SU-DHL-6 (cell line): ENCODE results near the gene FOXP4.

Experiments
- H2AFZ ChIP-seq: fragments of 200-600 bp; sonication (generic); 2 replicates; pipeline ENCODE4 v1.6.1; 2014; ENCODE audit warnings: low read depth, mild to moderate bottlenecking, moderate library complexity, mixed read lengths, antibody characterized with exemption, low read length; ENCODE audit not compliant: severe bottlenecking
- H3F3A ChIP-seq: fragments of 200-600 bp; shearing (Covaris generic); 2 replicates; pipeline ENCODE4 v1.6.0; 2016; ENCODE audit warnings: antibody characterized with exemption, mild to moderate bottlenecking; ENCODE audit not compliant: insufficient read depth
- H3K27ac ChIP-seq: fragments of 200-600 bp; sonication (generic); 2 replicates; pipeline ENCODE4 v1.5.1; 2016; ENCODE audit warnings: low read depth, mild to moderate bottlenecking, low read length, moderate library complexity, mixed read lengths
- H3K27me3 ChIP-seq: fragments of 200-600 bp; sonication (generic), shearing (Covaris generic); 2 replicates; pipeline ENCODE4 v1.6.0; 2014; ENCODE audit warnings: mild to moderate bottlenecking, low read length
- H3K36me3 ChIP-seq: fragments of 200-600 bp; sonication (generic); 2 replicates; pipeline ENCODE4 v1.6.1; 2014; ENCODE audit warnings: mild to moderate bottlenecking, low read length, mixed read lengths
- H3K4me2 ChIP-seq: fragments of 300-600, 200-600 bp; shearing (Covaris generic), sonication (generic); 2 replicates; pipeline ENCODE4 v1.6.0; 2014; ENCODE audit warnings: low read length, low read depth, mild to moderate bottlenecking; ENCODE audit not compliant: poor library complexity, severe bottlenecking
- H3K4me3 ChIP-seq: fragments of 200-600 bp; sonication (generic); 2 replicates; pipeline ENCODE4 v1.5.1; 2014; ENCODE audit warnings: antibody characterized with exemption, low read length, mild to moderate bottlenecking, mixed read lengths; ENCODE audit not compliant: insufficient read depth, poor library complexity, severe bottlenecking
- H3K79me2 ChIP-seq: fragments of 200-600 bp; sonication (generic); 2 replicates; pipeline ENCODE4 v1.6.1; 2014; ENCODE audit warnings: mild to moderate bottlenecking, low read length, moderate library complexity; ENCODE audit not compliant: insufficient read depth
- H3K9ac ChIP-seq: fragments of 200-600 bp; sonication (generic); 2 replicates; pipeline ENCODE4 v1.7.0; 2014; ENCODE audit warnings: mild to moderate bottlenecking, low read length
- H3K9me2 ChIP-seq: fragments of 200-600 bp; sonication (generic); replicated peaks from 2 replicates; pipeline ENCODE4 v1.6.1; 2014; ENCODE audit warnings: low read length; ENCODE audit not compliant: insufficient read depth
- H3K9me3 ChIP-seq: fragments of 200-600 bp; sonication (generic); 2 replicates; pipeline ENCODE4 v1.6.1; 2014; ENCODE audit warnings: low read length, mixed read lengths; ENCODE audit not compliant: insufficient read depth
- H4K20me1 ChIP-seq: fragments of 200-600 bp; sonication (generic); 2 replicates; pipeline ENCODE4 v1.6.1; 2014; ENCODE audit warnings: low read depth, mild to moderate bottlenecking, antibody characterized with exemption, low read length, moderate library complexity, mixed read lengths
- EZH2phosphoT487 ChIP-seq: fragments of 200-600 bp; sonication (generic), shearing (Covaris generic); conservative IDR thresholded peaks from 2 replicates; pipeline ENCODE4 v1.6.1; 2018; ENCODE audit warnings: mild to moderate bottlenecking, antibody characterized with exemption, low read length, moderate library complexity, mixed read lengths
- TF ChIP-seq, protein P1 (sequence below): fragments of 200-600 bp; sonication (generic); IDR thresholded peaks from one replicate; pipeline ENCODE4 v1.5.1; 2017; ENCODE audit warnings: antibody characterized with exemption, mild to moderate bottlenecking, low read length, moderate library complexity; ENCODE audit not compliant: insufficient read depth, poor library complexity, severe bottlenecking

The FOXP4 gene

DNA sequence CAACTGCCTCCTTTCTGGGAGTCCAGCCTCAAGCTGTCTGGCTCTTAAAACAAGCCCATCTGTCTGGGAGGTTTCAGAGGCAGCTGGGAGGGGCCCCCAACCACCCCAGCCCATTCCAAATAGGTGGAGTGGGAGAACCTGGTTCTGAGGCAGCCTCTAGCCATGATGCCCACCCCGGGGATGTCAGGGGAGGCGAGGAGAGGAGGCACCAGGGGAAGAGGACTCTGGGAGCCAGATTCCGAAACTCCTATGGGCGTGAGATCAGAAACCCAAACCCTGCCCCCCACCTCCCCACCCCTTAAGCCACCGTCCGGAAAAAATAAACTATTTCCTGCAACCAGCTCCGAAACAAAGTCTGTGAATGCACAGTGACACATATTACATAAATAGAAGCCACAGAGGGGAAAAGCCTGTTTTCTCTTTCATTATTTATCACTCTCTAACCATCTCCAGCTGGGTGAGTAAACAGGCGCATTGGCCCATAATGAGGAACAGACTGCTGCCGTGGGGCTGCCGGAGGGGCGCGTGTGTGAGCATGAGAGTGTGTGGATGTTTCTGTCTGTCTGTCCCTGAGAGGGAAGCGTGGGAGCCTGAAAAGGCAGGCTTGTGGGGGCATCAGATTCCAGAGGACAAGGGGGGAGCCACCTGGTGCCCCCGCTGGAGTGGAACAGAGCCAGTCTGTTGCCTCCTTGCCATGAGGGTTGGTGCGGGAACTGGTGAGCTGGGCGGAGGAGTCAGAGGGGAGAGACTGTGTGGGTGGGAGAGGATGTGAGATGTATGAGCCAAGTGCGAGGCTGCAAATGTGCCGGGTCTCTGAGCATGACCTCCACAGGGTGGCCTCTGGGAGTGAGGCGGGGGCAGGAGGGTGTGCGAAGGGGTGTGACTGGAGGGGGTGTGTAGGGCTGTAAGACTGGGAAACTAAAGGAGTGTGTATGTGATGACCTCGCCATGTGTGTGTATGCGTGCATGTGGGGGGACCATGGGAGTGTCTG lies 14.3 kb upstream of the FOXP4 start:
- H3K79me2 ChIP-seq = no peaks in the 10 kb centered on the region
- no peak overlapping the region for H3K4me3 ChIP-seq
- no peak overlapping the region for H3K9ac ChIP-seq
- no peaks in the 10 kb centered on the region for H3K9me2 ChIP-seq
- TF ChIP-seq, protein P1, sequence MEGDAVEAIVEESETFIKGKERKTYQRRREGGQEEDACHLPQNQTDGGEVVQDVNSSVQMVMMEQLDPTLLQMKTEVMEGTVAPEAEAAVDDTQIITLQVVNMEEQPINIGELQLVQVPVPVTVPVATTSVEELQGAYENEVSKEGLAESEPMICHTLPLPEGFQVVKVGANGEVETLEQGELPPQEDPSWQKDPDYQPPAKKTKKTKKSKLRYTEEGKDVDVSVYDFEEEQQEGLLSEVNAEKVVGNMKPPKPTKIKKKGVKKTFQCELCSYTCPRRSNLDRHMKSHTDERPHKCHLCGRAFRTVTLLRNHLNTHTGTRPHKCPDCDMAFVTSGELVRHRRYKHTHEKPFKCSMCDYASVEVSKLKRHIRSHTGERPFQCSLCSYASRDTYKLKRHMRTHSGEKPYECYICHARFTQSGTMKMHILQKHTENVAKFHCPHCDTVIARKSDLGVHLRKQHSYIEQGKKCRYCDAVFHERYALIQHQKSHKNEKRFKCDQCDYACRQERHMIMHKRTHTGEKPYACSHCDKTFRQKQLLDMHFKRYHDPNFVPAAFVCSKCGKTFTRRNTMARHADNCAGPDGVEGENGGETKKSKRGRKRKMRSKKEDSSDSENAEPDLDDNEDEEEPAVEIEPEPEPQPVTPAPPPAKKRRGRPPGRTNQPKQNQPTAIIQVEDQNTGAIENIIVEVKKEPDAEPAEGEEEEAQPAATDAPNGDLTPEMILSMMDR = no peak
- TF ChIP-seq EZH2phosphoT487 = no peak
- no peaks in the 10 kb centered on the region for H3K36me3 ChIP-seq
- no peaks in the 10 kb centered on the region for H3K9me3 ChIP-seq
- H3K4me2 ChIP-seq = no peak overlapping the region
- H2AFZ ChIP-seq = no peak overlapping the region
- H3F3A ChIP-seq = no peaks in the 10 kb centered on the region
- no peak overlapping the region for H3K27ac ChIP-seq
- peaks cover 3% of the 10 kb centered on the region; the same call in 1 of the 2 replicates for H3K27me3 ChIP-seq
- no peaks in the 10 kb centered on the region for H4K20me1 ChIP-seq

- Histone ChIP-seq H3K4me3 (no peak overlapping the region), H3F3A (no peaks in the 10 kb centered on the region), H3K79me2 (no peaks in the 10 kb centered on the region), H3K27me3 (no peaks in the 10 kb centered on the region), H3K9me3 (no peaks in the 10 kb centered on the region), H3K9me2 (no peaks in the 10 kb centered on the region), H3K4me2 (no peak overlapping the region), H4K20me1 (no peaks in the 10 kb centered on the region; the same call in 1 of the 2 replicates), H2AFZ (no peak overlapping the region), H3K36me3 (no peaks in the 10 kb centered on the region), H3K27ac (no peak overlapping the region), H3K9ac (no peak overlapping the region)
- TF ChIP-seq EZH2phosphoT487 = no peak
- TF ChIP-seq, protein P1 = no peak
Measured at GRCh38 chr6:41535766-41536165, 10.4 kb upstream of the FOXP4 start.

DNA sequence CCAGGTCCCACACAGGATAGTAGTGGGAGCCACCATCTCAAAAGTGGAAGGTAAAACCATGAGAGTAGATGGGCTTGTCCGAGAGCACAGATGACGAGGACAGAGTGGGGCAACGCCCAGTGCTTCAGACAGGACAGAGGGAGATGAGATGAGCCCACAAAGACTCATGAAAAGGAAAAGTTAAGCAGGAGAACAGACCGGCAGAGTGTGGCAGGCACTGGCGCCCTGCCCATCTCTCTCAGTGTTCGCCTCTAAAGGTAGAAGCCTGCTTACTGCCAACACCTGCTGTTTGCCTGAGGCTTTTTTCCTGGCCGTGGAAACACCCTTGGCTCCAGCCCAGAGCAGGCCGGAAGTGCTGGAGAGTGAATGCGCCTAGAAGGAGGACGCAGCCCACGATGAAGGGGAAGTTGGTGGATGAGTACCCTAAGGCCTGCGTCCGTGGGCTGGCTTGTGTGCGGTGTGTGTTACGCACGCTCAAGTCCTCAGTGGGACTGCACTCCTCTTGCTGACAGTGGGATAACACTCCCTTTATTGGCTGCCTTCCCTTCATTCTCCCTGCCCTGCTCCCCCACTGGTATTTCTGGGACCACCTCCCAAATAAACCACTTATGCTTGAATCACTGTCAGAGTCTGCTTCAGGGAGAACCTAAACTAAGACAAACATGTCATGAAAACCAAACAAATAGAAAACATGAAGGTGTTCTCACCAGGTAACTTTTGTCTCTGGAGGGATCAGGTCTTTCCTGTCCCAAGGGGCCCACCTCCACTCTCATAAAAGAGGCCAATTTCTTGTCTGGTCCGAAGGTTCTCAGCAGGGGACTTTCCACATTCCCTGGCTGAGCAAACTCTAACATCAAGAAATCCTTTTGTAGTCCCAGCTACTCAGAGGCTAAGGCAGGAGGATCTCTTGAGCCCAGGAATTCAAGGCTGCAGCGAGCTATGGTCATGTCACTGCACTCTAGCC lies 9.1 kb upstream of the FOXP4 start:
- TF ChIP-seq, protein P1 = no peak
- no peak for TF ChIP-seq EZH2phosphoT487
- no peak overlapping the region for H3K27ac ChIP-seq
- no peak overlapping the region for H3K4me3 ChIP-seq
- H3K9ac ChIP-seq = no peak overlapping the region
- peaks cover 6% of the 10 kb centered on the region; the same call in 1 of the 2 replicates for H4K20me1 ChIP-seq
- no peak overlapping the region for H3K4me2 ChIP-seq
- H3F3A ChIP-seq = no peaks in the 10 kb centered on the region
- no peaks in the 10 kb centered on the region for H3K9me2 ChIP-seq
- H3K9me3 ChIP-seq = no peaks in the 10 kb centered on the region
- no peaks in the 10 kb centered on the region for H3K27me3 ChIP-seq
- H2AFZ ChIP-seq = no peak overlapping the region
- H3K36me3 ChIP-seq = no peaks in the 10 kb centered on the region
- no peaks in the 10 kb centered on the region for H3K79me2 ChIP-seq
